GM12878 (cell line): ENCODE results near the gene FAM193A. TPM values are rescaled to one million over a fixed set of nuclear protein-coding genes. Genes with fewer than 3 reads are reported as not detected.
A peak's percentile ranks its signal among the peaks of the same experiment; 100 is the strongest.

Experiments
- ATAC-seq: fragments of 200-7000 bp; cut with Tn5 transposase; 3 replicates; pipeline ENCODE4 v1.9.1; 2020; ENCODE audit warnings: mild to moderate bottlenecking, moderate library complexity
- BruUV-seq: library from RNA; stranded (reverse); fragments of 400-500 nt; replicated peaks from 2 replicates; lab custom pipeline; 2021; lab: Mats Ljungman, UMichigan
- CTCF ChIA-PET: fragments of 300-600 bp; sonication (Branson Sonifier 250); formaldehyde crosslinking; extraction: SDS; loops from one replicate; lab custom pipeline; 2021; ENCODE audit warnings: inconsistent platforms; lab: Yijun Ruan, JAX
- POLR2A ChIA-PET: fragments of 350-600 bp; formaldehyde crosslinking; extraction: SDS; loops from one replicate; lab custom pipeline; 2021; ENCODE audit warnings: inconsistent platforms; lab: Charles Lee
- RAD21 ChIA-PET: fragments of 300-600 bp; sonication (Branson Sonifier 250); formaldehyde crosslinking; loops from one replicate; lab custom pipeline; 2023; ENCODE audit warnings: antibody characterized with exemption; ENCODE audit not compliant: unreplicated experiment; lab: Charles Lee
- SMC1A ChIA-PET: fragments of 300-600 bp; sonication (Branson Sonifier 250); formaldehyde crosslinking; loops from one replicate; lab custom pipeline; 2023; ENCODE audit not compliant: unreplicated experiment, uncharacterized antibody; lab: Charles Lee
- DNase-seq: peaks from one replicate; pipeline ENCODE4 v3.0.0-alpha.2; 2011; ENCODE audit warnings: low read depth, low spot score
- FAIRE-seq: peaks from 3 replicates; lab custom pipeline; 2011; peaks lifted over from hg19 to GRCh38; lab: Jason Lieb, UNC
- H2AFZ ChIP-seq: 2 replicates; pipeline ENCODE4 v1.6.0; 2011; ENCODE audit warnings: low read depth, low read length, control low read depth; ENCODE audit not compliant: control insufficient read depth
- H3K27ac ChIP-seq: 2 replicates; pipeline ENCODE4 v1.5.1; 2011; ENCODE audit warnings: control low read depth; ENCODE audit not compliant: control insufficient read depth, insufficient read depth
- H3K27me3 ChIP-seq, 2 experiments: replicated peaks in 1 of 2; 2 replicates each; pipeline versions ENCODE4 v1.6.0 to v1.6.1; 2011; ENCODE audit warnings: low read length in 1 of 2; ENCODE audit not compliant: control insufficient read depth in 2 of 2, insufficient read depth in 2 of 2
- H3K36me3 ChIP-seq, 2 experiments: 2 replicates each; pipeline ENCODE4 v1.5.1; 2011; ENCODE audit warnings: low read length in 1 of 2; ENCODE audit not compliant: control insufficient read depth in 2 of 2, insufficient read depth in 2 of 2
- H3K4me1 ChIP-seq: 2 replicates; pipeline ENCODE4 v1.6.1; 2011; ENCODE audit warnings: mild to moderate bottlenecking, low read length, moderate library complexity, mixed read lengths; ENCODE audit not compliant: control insufficient read depth, insufficient read depth
- H3K4me2 ChIP-seq: 2 replicates; pipeline ENCODE4 v1.6.0; 2011; ENCODE audit warnings: control low read depth; ENCODE audit not compliant: control insufficient read depth, insufficient read depth
- H3K4me3 ChIP-seq: fragments of 200-600 bp; sonication (generic); 2 replicates; pipeline ENCODE4 v1.5.1; 2016
- H3K79me2 ChIP-seq: 2 replicates; pipeline ENCODE4 v1.6.0; 2011; ENCODE audit warnings: low read length; ENCODE audit not compliant: control insufficient read depth, insufficient read depth
- H3K9ac ChIP-seq: 2 replicates; pipeline ENCODE4 v1.8.0; 2011; ENCODE audit warnings: low read length, control low read depth, mixed read lengths; ENCODE audit not compliant: control insufficient read depth, insufficient read depth
- H3K9me3 ChIP-seq: replicated peaks from 3 replicates; pipeline ENCODE4 v1.5.1; 2011; ENCODE audit warnings: mild to moderate bottlenecking, low read length; ENCODE audit not compliant: control insufficient read depth, insufficient read depth
- H4K20me1 ChIP-seq: 2 replicates; pipeline ENCODE4 v1.6.0; 2011; ENCODE audit not compliant: control insufficient read depth, insufficient read depth
- ATF7 ChIP-seq: fragments of 450-650 bp; IDR thresholded peaks from 2 replicates; pipeline ENCODE4 v1.6.1; 2016; ENCODE audit warnings: low read depth, mild to moderate bottlenecking
- BHLHE40 ChIP-seq, 2 experiments: fragments of 450-650 bp in 1 of 2; IDR thresholded peaks; 2 replicates each; pipeline ENCODE4 v1.6.1; 2011 to 2017; ENCODE audit warnings: low read depth in 2 of 2, borderline replicate concordance in 1 of 2, improper control_type of control experiment in 1 of 2, low read length in 1 of 2, mild to moderate bottlenecking in 1 of 2
- NFIC ChIP-seq: IDR thresholded peaks from 2 replicates; pipeline ENCODE4 v1.6.1; 2012; ENCODE audit warnings: low read depth, mild to moderate bottlenecking, inconsistent platforms, low read length, moderate library complexity
- NKRF ChIP-seq: fragments of 450-650 bp; conservative IDR thresholded peaks from 2 replicates; pipeline ENCODE4 v1.6.1; 2017; ENCODE audit warnings: mild to moderate bottlenecking, moderate library complexity
- PBX3 ChIP-seq: IDR thresholded peaks from 2 replicates; pipeline ENCODE4 v1.6.1; 2011; ENCODE audit warnings: mild to moderate bottlenecking, low read depth, low read length, moderate library complexity; ENCODE audit not compliant: insufficient replicate concordance
- PKNOX1 ChIP-seq: fragments of 450-650 bp; IDR thresholded peaks from 2 replicates; pipeline ENCODE4 v1.6.1; 2016; ENCODE audit warnings: mild to moderate bottlenecking
- POLR2A ChIP-seq: IDR thresholded peaks from 2 replicates; pipeline ENCODE4 v1.6.1; 2011; ENCODE audit warnings: low read depth, mild to moderate bottlenecking, low read length
- PRDM15 ChIP-seq: fragments of 450-650 bp; formaldehyde crosslinking; IDR thresholded peaks from 2 replicates; pipeline ENCODE4 v1.4.0; 2020; ENCODE audit warnings: mild to moderate bottlenecking, moderate library complexity
- RELA ChIP-seq: fragments of 450-650 bp; IDR thresholded peaks from 2 replicates; pipeline ENCODE4 v1.8.0; 2014; ENCODE audit warnings: borderline replicate concordance; ENCODE audit not compliant: partially characterized antibody
- SP1 ChIP-seq: IDR thresholded peaks from one replicate; pipeline ENCODE4 v1.6.1; 2011; ENCODE audit warnings: low read depth, low read length
- TCF12 ChIP-seq: IDR thresholded peaks from 2 replicates; pipeline ENCODE4 v1.6.1; 2011; ENCODE audit warnings: low read depth, mild to moderate bottlenecking, low read length
- TCF7 ChIP-seq: IDR thresholded peaks from 2 replicates; pipeline ENCODE4 v1.6.1; 2014; ENCODE audit warnings: antibody characterized with exemption, borderline replicate concordance
- ZSCAN29 ChIP-seq: fragments of 450-650 bp; IDR thresholded peaks from 2 replicates; pipeline ENCODE4 v1.6.1; 2017; ENCODE audit warnings: mild to moderate bottlenecking, moderate library complexity
- WGBS: methylation state at CpG from one replicate; pipeline ENCODE4 v1.1.6; 2016; ENCODE audit warnings: low lambda C conversion rate; ENCODE audit not compliant: insufficient replicate concordance, insufficient coverage; ENCODE audit errors: missing lambda C conversion rate; 5-methylcytosine and 5-hydroxymethylcytosine counted together
- in situ Hi-C: fragments of 300-500 bp; cut with MboI; formaldehyde crosslinking; loops from 9 replicates; pipeline ENCODE4 v1.14.3; 2018; ENCODE audit warnings: mixed read lengths
- intact Hi-C: fragments of 100-400 bp; cut with micrococcal nuclease; formaldehyde crosslinking; loops from one replicate; pipeline ENCODE4 v1.14.2; 2022; ENCODE audit not compliant: unreplicated experiment
- polyA plus RNA-seq, 11 experiments: library from polyadenylated mRNA; depleted of rRNA in 4 of 11; unstranded in 6 of 11; stranded (reverse) in 5 of 11; fragments of >200 nt; fragmentation: Nextera tagmentation in 4 of 11; fragmentation: Illumina TruSeq in 1 of 11; extraction: Ambion mirVana in 4 of 11; extraction: Trizol in 1 of 11; gene quantifications; 1 replicate in 1 of 11; 2 replicates in 10 of 11; pipeline versions ENCODE4 v1.2.1 to v1.2.3, GENCODE V29; 2011 to 2016; ENCODE audit warnings: inconsistent platforms in 2 of 11, missing spikeins in 2 of 11, low read depth in 1 of 11
- total RNA-seq, 4 experiments: library from RNA; depleted of rRNA in 3 of 4; stranded (reverse); fragments of >200 nt in 3 of 4; fragmentation: Illumina TruSeq in 1 of 4; extraction: Trizol in 1 of 4; gene quantifications; 2 replicates each; pipeline versions ENCODE4 v1.2.1 to v1.2.3, GENCODE V29; 2013 to 2021

FAM193A gene
- total and polyA plus RNA-seq, 10 of the 15 experiments (the other 5 are each of a cell fraction or from before 2014, with no cell fraction given) = 0.52 to 23.3 (median 7.4) TPM

- peak; percentile 74 to 87; a peak in 3 of 4 replicates for TF ChIP-seq BHLHE40 (IDR thresholded peaks at IDR 0.05; ENCODE audit: borderline replicate concordance in 1 of 2, low read depth in 2 of 2, low read length in 1 of 2)
- TF ChIP-seq POLR2A = peak; percentile 81
- peak; percentile 17; the same call in 1 of the 2 replicates for TF ChIP-seq PKNOX1
- TF ChIP-seq RELA = peak; percentile 58
- TF ChIP-seq SP1 = peak; percentile 68
- TF ChIP-seq PBX3 = no peak
- TF ChIP-seq, all 136 proteins: peak for 31
These were observed at the start of gene FAM193A (continued) for GRCh38 chr4:2536193-2537010.

GRCh38 chr4:2486981-2487380 is 49.5 kb upstream of the FAM193A start:
- no peaks in the 10 kb centered on the region for H3K9me3 ChIP-seq
- H2AFZ ChIP-seq = no peak overlapping the region
- H3K4me1 ChIP-seq = peaks cover 63% of the 10 kb centered on the region
- FAIRE-seq = no peak
- 74% methylated on average over 6 of the region's 6 CpGs for WGBS
- H4K20me1 ChIP-seq = peaks cover 39% of the 10 kb centered on the region
- BruUV-seq = no TSS peak
- no peak for DNase-seq
- no peak overlapping the region for H3K27ac ChIP-seq
- intact Hi-C loops (no loop called here), in situ Hi-C loops (no loop called here)
- SMC1A ChIA-PET = interaction anchor here (1.0 to 12.4 kb wide), 6 partner anchors 9 to 226 kb away, joined by 3 to 113 read pairs (median 5); partner anchors contain the start of gene RNF4
- peaks cover 90% of the 10 kb centered on the region for H3K79me2 ChIP-seq
- peak overlapping the region; percentile 23; the same call in 1 of the 2 replicates for H3K4me3 ChIP-seq
- no peaks in the 10 kb centered on the region for H3K27me3 ChIP-seq
- CTCF ChIA-PET = interaction anchor here (1.3 to 3.3 kb wide), 3 partner anchors 15 to 48 kb away, joined by 3 to 11 read pairs (median 4); no protein-coding TSS in a partner anchor
- peaks cover 18 to 31% of the 10 kb centered on the region in 2 experiments for H3K36me3 ChIP-seq
- peak overlapping the region; percentile 41 for H3K4me2 ChIP-seq
- RAD21 ChIA-PET = interaction anchor here (1.3 to 8.0 kb wide), 3 partner anchors 9 to 49 kb away, joined by 6 to 51 read pairs (median 11); partner anchors contain the start of genes FAM193A and RNF4
- no peak overlapping the region for H3K9ac ChIP-seq
- POLR2A ChIA-PET = interaction anchor here (0.5 to 9.1 kb wide), 5 partner anchors 8 to 415 kb away, joined by 4 to 80 read pairs (median 5); partner anchors contain the start of genes FAM193A and RNF4
- no peak for ATAC-seq
- no peak for TF ChIP-seq ZSCAN29
- no peak for TF ChIP-seq NFIC
- TF ChIP-seq TCF7 = no peak
- no peak for TF ChIP-seq NKRF
- no peak for TF ChIP-seq TCF12
- TF ChIP-seq PRDM15 (CRISPR knock-in tag) = no peak
- TF ChIP-seq ATF7 = no peak
